ENCODE data around the gene FOXP4.

FOXP4 gene

GRCh38 chr6:41579088-41579610 lies 33.0 kb downstream of the FOXP4 start:
- in situ Hi-C loops (cut with HindIII; ENCODE audit: low sequenced_read_pairs): no loop called here

GRCh38 chr6:41580690-41581089 lies 34.5 kb downstream of the FOXP4 start:
- in situ Hi-C loops (cut with HindIII; ENCODE audit: low sequenced_read_pairs): no loop called here

GRCh38 chr6:41581381-41581991 lies 35.3 kb downstream of the FOXP4 start:
- in situ Hi-C loops (cut with HindIII; ENCODE audit: low sequenced_read_pairs): no loop called here

GRCh38 chr6:41582540-41582939 lies 36.4 kb downstream of the FOXP4 start:
- in situ Hi-C loops (cut with HindIII; ENCODE audit: low sequenced_read_pairs): no loop called here

DNA sequence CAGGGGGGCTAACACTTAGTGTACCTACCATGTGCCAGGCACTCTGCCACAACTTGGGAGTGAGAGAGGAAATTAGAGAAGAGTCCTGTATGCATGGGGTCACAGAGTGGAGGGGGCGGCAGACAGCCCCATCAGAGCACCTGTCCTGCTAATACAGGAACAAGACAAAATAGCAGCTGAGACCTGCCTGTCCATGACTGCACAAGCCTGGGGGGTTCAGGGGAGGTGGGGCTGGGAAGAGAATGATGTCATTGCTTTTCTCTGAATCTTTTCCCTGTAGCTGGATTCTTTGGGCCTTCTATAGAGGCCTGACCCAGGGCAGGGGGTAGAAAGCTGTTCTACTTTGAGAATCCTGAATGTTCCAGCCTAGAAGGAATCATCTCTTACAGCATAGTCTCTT lies 37.4 kb downstream of the FOXP4 start:
- in situ Hi-C loops (cut with HindIII; ENCODE audit: low sequenced_read_pairs): no loop called here

- in situ Hi-C loops (cut with HindIII; ENCODE audit: low sequenced_read_pairs): no loop called here
These were observed 38.0 kb downstream of the FOXP4 start for GRCh38 chr6:41584205-41584604.

GRCh38 chr6:41584668-41585205 lies 38.6 kb downstream of the FOXP4 start:
- in situ Hi-C loops (cut with HindIII; ENCODE audit: low sequenced_read_pairs): no loop called here

GRCh38 chr6:41585605-41586004 lies 39.4 kb downstream of the FOXP4 start:
- in situ Hi-C loops (cut with HindIII; ENCODE audit: low sequenced_read_pairs): no loop called here

DNA sequence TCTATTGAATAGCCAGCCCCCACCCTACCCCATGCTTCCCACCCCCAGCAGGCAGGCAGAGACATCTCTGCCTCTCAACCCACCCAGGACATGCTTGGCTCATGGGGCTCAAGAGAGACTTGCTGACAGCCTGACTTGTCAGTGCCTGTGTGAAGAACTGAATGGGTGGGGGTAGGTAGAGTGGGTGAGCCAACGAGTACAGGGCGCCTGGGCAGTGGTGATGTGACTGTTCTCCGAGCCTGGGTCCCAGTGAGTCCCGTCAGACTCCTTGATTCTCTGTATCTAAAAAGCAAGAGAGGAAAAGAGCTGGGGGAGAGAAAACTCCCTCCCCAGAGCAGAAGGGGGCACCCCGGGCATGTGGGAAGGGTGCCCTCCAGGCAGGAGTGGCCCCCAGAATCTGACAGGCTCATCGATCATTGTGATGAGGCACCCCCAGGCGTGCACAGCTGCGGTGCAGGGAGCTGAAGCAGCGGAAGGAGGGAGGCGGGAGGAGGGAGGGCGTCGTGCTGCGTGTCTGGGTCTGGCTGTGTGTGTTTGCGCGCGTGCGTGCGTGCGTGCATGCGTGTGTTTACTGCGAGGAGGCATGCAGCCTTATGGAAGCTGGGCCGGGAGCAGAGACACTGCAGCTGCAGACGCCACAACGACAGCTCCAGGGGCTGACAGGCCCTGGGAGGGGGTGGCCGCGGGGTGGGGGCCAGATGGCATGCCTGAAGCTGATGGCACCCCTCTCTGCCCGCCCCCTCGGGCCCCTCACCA lies 40.2 kb downstream of the FOXP4 start:
- in situ Hi-C loops (cut with HindIII; ENCODE audit: low sequenced_read_pairs): no loop called here

GRCh38 chr6:41587131-41587879 lies 41.1 kb downstream of the FOXP4 start:
- in situ Hi-C loops (cut with HindIII; ENCODE audit: low sequenced_read_pairs): no loop called here

DNA sequence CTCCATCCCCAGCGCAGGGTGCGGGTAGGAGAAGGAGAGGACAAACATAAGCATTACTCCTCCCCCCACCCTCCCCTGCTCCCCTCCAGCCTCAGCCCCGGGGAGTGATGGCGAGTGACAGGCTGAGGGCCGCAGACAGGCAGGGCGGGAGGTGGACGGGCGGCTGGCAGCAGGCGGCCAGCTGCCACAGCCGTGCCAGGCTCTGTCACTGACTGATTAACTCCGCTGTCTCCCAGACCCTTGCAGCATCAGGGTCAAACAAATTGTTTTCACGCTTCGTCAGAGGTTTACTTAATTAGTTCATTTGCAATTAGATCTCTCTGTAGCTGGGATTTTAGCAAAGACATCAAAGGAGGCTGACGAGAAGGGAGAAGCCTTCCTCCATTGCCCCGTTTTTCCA lies 41.9 kb downstream of the FOXP4 start:
- in situ Hi-C loops (cut with HindIII; ENCODE audit: low sequenced_read_pairs): no loop called here

GRCh38 chr6:41589223-41589622 lies 43.0 kb downstream of the FOXP4 start:
- in situ Hi-C loops (cut with HindIII; ENCODE audit: low sequenced_read_pairs): no loop called here

GRCh38 chr6:41589636-41590622 lies 43.7 kb downstream of the FOXP4 start:
- in situ Hi-C loops (cut with HindIII; ENCODE audit: low sequenced_read_pairs): loop anchor here (5.0 to 10.0 kb wide), 4 partner anchors 83 to 195 kb away; no protein-coding TSS in a partner anchor

DNA sequence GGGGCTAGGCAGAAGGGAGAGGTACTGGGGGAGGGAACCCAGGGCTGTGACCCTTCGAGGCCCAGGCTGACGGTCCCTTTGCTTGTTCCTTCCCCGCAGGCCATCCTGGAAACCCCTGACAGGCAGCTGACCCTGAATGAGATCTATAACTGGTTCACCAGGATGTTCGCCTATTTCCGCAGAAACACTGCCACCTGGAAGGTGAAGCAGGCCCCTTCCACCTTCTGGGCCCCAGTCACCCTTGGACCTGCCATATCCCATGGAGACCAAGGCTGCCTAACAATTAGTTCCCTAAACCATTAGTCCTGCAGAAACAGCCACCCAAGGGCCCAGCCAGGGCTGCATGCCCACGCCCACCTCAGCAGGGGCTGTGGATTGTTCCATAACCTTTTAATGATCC lies 44.9 kb downstream of the FOXP4 start:
- in situ Hi-C loops (cut with HindIII; ENCODE audit: low sequenced_read_pairs): loop anchor here (5.0 to 10.0 kb wide), 4 partner anchors 84 to 196 kb away; no protein-coding TSS in a partner anchor

DNA sequence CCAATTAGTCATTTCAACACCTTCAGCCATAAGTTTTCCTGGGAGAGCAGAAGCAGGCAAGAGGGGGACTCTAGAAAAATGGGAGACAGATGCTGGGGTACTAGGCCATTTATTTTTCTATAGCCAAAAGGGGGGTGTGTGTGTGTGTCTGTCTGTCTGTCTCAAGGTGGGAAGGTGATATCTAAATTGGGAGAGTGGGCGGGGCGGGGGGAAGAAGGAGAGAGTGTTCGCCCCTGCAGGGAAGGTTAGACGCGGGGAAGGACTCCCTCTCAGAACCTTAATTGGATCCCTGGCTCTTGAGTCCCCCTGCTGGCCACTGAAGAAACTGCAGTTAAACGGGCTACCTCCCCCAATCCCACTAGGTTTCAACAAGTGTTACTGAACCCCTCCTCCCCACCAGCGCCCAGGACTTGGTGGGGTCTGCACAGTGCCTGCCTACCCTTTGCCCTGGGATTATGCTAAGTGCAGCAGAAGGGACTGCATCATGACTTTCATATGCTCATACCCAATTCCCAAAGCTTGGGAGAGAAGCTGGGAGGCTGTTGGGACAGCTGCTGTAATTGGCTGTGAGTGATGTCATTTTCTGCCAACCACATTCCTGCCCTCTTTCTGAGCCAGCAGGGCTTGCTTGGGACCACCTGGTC lies 45.8 kb downstream of the FOXP4 start:
- in situ Hi-C loops (cut with HindIII; ENCODE audit: low sequenced_read_pairs): loop anchor here (5.0 to 10.0 kb wide), 4 partner anchors 85 to 197 kb away; no protein-coding TSS in a partner anchor

DNA sequence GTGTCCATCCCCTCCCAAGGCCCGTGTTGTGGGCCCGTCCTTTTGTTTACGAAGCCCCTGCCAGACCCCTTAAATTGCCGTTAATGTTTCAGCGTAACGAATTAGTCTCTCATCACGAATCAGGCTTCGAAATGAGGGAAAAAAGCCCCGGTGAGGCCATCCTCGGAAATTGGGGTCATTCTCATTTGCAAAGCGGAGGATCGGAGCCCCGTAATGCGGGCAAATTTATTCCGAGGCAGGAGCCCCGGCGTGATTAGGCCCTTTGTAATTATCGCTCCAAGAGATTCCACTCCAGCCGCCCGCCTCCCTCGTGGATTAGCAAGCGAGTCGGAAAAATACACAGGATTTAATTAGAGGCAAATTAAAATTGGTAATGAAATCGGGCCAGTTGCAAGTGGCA lies 47.2 kb downstream of the FOXP4 start:
- in situ Hi-C loops (cut with HindIII; ENCODE audit: low sequenced_read_pairs): loop anchor here (5.0 to 10.0 kb wide), 4 partner anchors 86 to 199 kb away; no protein-coding TSS in a partner anchor

- in situ Hi-C loops (cut with HindIII; ENCODE audit: low sequenced_read_pairs): loop anchor here (5.0 to 10.0 kb wide), 4 partner anchors 87 to 199 kb away; no protein-coding TSS in a partner anchor
These were observed 47.7 kb downstream of the FOXP4 start for GRCh38 chr6:41593839-41594238.

GRCh38 chr6:41594326-41594725 lies 48.1 kb downstream of the FOXP4 start:
- in situ Hi-C loops (cut with HindIII; ENCODE audit: low sequenced_read_pairs): loop anchor here (5.0 to 10.0 kb wide), 4 partner anchors 87 to 200 kb away; no protein-coding TSS in a partner anchor

- in situ Hi-C loops (cut with HindIII; ENCODE audit: low sequenced_read_pairs): loop anchor here (5.0 to 10.0 kb wide), 4 partner anchors 87 to 200 kb away; no protein-coding TSS in a partner anchor
These were observed 48.6 kb downstream of the FOXP4 start for GRCh38 chr6:41594766-41595165.

Data from endothelial cell of hepatic sinusoid (primary cell).